Stimulated activated CD4-positive, alpha-beta T cell treated with anti-CD3 and anti-CD28 coated beads, Interleukin-1b, Interleukin-23, amount 100 ng/mL, for 48 hours (primary cell): ENCODE measurements around the gene PRKCZ.
"Not testable (repeated sequence)": the region's sequence is repeated elsewhere in the genome, so short reads cannot be mapped to it uniquely, and the experiment has no call there.

Experiments
- DNase-seq: peaks from one replicate; pipeline ENCODE4 v3.0.0-alpha.2; 2020

The PRKCZ gene

GRCh38 chr1:2104621-2105427 is 54.6 kb downstream of the PRKCZ start:
- DNase-seq = no peak

GRCh38 chr1:2105781-2106524 is 55.7 kb downstream of the PRKCZ start:
- no peak for DNase-seq

- no peak for DNase-seq
These were observed 56.6 kb downstream of the PRKCZ start for GRCh38 chr1:2106659-2107405.

- no peak for DNase-seq
These were observed 57.5 kb downstream of the PRKCZ start for GRCh38 chr1:2107586-2108212.

- DNase-seq = no peak
These were observed 58.1 kb downstream of the PRKCZ start for GRCh38 chr1:2108213-2108876.

- DNase-seq = no peak
These were observed 58.8 kb downstream of the PRKCZ start for GRCh38 chr1:2108877-2109580.

GRCh38 chr1:2109581-2110021 is 59.4 kb downstream of the PRKCZ start:
- no peak for DNase-seq

- DNase-seq = no peak
These were observed 60.1 kb downstream of the PRKCZ start for GRCh38 chr1:2110191-2110737.

- no peak for DNase-seq
These were observed 60.8 kb downstream of the PRKCZ start for GRCh38 chr1:2110738-2111673.

- DNase-seq = no peak
These were observed 61.4 kb downstream of the PRKCZ start for GRCh38 chr1:2111674-2112035.

GRCh38 chr1:2112280-2112701 is 62.1 kb downstream of the PRKCZ start:
- DNase-seq = no peak

- DNase-seq = no peak
These were observed 63.5 kb downstream of the PRKCZ start for GRCh38 chr1:2113620-2114135.

GRCh38 chr1:2114635-2115007 is 64.4 kb downstream of the PRKCZ start:
- DNase-seq = not testable (repeated sequence)

- no peak for DNase-seq
These were observed 64.9 kb downstream of the PRKCZ start for GRCh38 chr1:2115008-2115641.

GRCh38 chr1:2115702-2116341 is 65.6 kb downstream of the PRKCZ start:
- DNase-seq = no peak

- no peak for DNase-seq
These were observed 69.7 kb downstream of the PRKCZ start for GRCh38 chr1:2119886-2120285.

- no peak for DNase-seq
These were observed 71.0 kb downstream of the PRKCZ start for GRCh38 chr1:2121101-2121691.

GRCh38 chr1:2121794-2122193 is 71.6 kb downstream of the PRKCZ start:
- not testable (repeated sequence) for DNase-seq
